Measurements from ENCODE around the gene RAB28.
A peak's percentile ranks its signal among the peaks of the same experiment; 100 is the strongest.
"Not testable (repeated sequence)": the region's sequence is repeated elsewhere in the genome, so short reads cannot be mapped to it uniquely, and the experiment has no call there.

The RAB28 gene

DNA sequence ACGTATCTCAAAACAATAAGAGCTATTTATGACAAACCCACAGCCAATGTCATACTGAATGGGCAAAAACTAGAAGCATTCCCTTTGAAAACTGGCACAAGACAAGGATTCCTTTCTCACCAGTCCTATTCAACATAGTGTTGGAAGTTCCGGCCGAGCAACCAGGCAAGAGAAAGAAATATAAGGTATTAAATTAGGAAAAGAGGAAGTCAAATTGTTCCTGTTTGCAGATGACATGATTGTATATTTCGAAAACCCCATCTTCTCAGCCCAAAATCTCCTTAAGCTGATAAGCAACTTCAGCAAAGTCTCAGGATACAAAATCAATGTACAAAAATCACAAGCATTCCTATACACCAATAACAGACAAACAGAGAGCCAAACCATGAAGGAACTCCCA is 94.2 kb downstream of the RAB28 start:
- H3K9ac ChIP-seq (ENCODE audit: low read length); DNase-seq; H3K4me3 ChIP-seq (ENCODE audit: insufficient read depth in 1 of 2, low read depth in 1 of 2, low read length in 2 of 2); H2BK12ac ChIP-seq (ENCODE audit: low read length in 2 of 2); H3K23ac ChIP-seq (ENCODE audit: low read length in 2 of 2); H3K9me3 ChIP-seq (ENCODE audit: control insufficient read depth, low read length); H4K8ac ChIP-seq (ENCODE audit: low read length); H4K91ac ChIP-seq (ENCODE audit: low read length); H3K36me3 ChIP-seq (ENCODE audit: control insufficient read depth in 1 of 2, insufficient read depth in 2 of 2, low read depth in 1 of 2, low read length in 2 of 2); H3K4me2 ChIP-seq (ENCODE audit: low read length, poor library complexity, severe bottlenecking); H2BK5ac ChIP-seq (ENCODE audit: low read depth, low read length, poor library complexity, severe bottlenecking); H2BK15ac ChIP-seq (ENCODE audit: low read depth, poor library complexity, severe bottlenecking); H3K27me3 ChIP-seq (ENCODE audit: control insufficient read depth in 1 of 2, insufficient read depth in 1 of 2, low read length in 2 of 2); H3K27ac ChIP-seq (ENCODE audit: low read length, poor library complexity, severe bottlenecking); H2BK120ac ChIP-seq (ENCODE audit: low read depth, low read length); H3K4me1 ChIP-seq (ENCODE audit: control insufficient read depth, insufficient read depth, low read depth, low read length); H2AK5ac ChIP-seq (ENCODE audit: low read length, severe bottlenecking); H3K79me1 ChIP-seq (replicated peaks; ENCODE audit: low read length, poor library complexity, severe bottlenecking); H3K14ac ChIP-seq (ENCODE audit: low read length in 2 of 2); H3K4ac ChIP-seq (ENCODE audit: low read depth in 1 of 2, low read length in 2 of 2); H3K18ac ChIP-seq (ENCODE audit: low read depth in 1 of 2, low read length in 2 of 2); H2AFZ ChIP-seq (ENCODE audit: low read depth, low read length): not testable (repeated sequence)
- 96% methylated on average over 2 of the region's 4 CpGs for WGBS

DNA sequence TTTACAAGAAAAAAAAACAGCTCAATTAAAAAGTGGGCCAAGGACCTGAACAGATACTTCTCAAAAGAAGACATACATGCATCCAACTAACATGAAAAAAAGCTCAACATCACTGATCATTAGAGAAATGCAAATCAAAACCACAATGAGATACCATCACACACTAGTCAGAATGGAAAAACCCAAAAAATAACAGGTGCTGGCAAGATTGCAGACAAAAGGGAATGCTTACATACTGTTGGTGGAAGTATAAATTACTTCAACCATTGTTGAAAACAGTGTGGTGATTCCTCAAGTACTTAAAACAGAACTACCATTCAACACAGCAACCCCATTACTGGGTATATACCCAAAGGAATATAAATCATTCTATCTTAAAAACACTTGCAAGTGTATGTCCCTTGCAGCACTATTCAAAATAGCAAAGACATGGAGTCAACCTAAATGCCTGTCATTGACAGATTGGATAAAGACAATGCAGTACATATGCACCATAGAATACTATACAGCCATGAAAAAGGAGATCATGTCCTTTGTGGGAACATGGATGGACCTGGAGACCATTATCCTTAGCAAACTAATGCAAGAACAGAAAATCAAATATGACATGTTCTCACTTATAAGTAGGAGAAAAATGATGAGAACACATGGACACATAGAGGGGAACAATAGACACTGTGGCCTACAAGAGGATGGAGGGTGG is 97.6 kb downstream of the RAB28 start:
- peaks cover 0 to 3% of the 10 kb centered on the region in 2 experiments for H3K36me3 ChIP-seq (ENCODE audit: control insufficient read depth in 1 of 2, insufficient read depth in 2 of 2, low read depth in 1 of 2, low read length in 2 of 2)
- H3K18ac ChIP-seq (ENCODE audit: low read depth in 1 of 2, low read length in 2 of 2), result no peak overlapping the region
- no peak overlapping the region for H3K4me2 ChIP-seq (ENCODE audit: low read length, poor library complexity, severe bottlenecking)
- no peaks in the 10 kb centered on the region for H3K4me1 ChIP-seq (ENCODE audit: control insufficient read depth, insufficient read depth, low read depth, low read length)
- no peak overlapping the region for H3K27ac ChIP-seq (ENCODE audit: low read length, poor library complexity, severe bottlenecking)
- H4K8ac ChIP-seq (ENCODE audit: low read length), result no peak overlapping the region
- no peak overlapping the region for H3K9ac ChIP-seq (ENCODE audit: low read length)
- H3K4ac ChIP-seq (ENCODE audit: low read depth in 1 of 2, low read length in 2 of 2), result no peak overlapping the region
- no peak overlapping the region for H2AK5ac ChIP-seq (ENCODE audit: low read length, severe bottlenecking)
- H2BK120ac ChIP-seq (ENCODE audit: low read depth, low read length), result no peak overlapping the region
- H4K91ac ChIP-seq (ENCODE audit: low read length), result no peak overlapping the region
- no peak overlapping the region for H2BK5ac ChIP-seq (ENCODE audit: low read depth, low read length, poor library complexity, severe bottlenecking)
- no peaks in the 10 kb centered on the region for H3K27me3 ChIP-seq (ENCODE audit: control insufficient read depth in 1 of 2, insufficient read depth in 1 of 2, low read length in 2 of 2)
- H3K79me1 ChIP-seq (replicated peaks; ENCODE audit: low read length, poor library complexity, severe bottlenecking), result peaks cover 10% of the 10 kb centered on the region
- no peak overlapping the region for H3K14ac ChIP-seq (ENCODE audit: low read length in 2 of 2)
- DNase-seq, result no peak
- H3K4me3 ChIP-seq (ENCODE audit: insufficient read depth in 1 of 2, low read depth in 1 of 2, low read length in 2 of 2), result no peak overlapping the region
- H2BK15ac ChIP-seq (ENCODE audit: low read depth, poor library complexity, severe bottlenecking), result no peak overlapping the region
- no peaks in the 10 kb centered on the region for H3K9me3 ChIP-seq (ENCODE audit: control insufficient read depth, low read length)
- H2BK12ac ChIP-seq (ENCODE audit: low read length in 2 of 2), result no peak overlapping the region
- H2AFZ ChIP-seq (ENCODE audit: low read depth, low read length), result no peak overlapping the region
- H3K23ac ChIP-seq (ENCODE audit: low read length in 2 of 2), result no peak overlapping the region

DNA sequence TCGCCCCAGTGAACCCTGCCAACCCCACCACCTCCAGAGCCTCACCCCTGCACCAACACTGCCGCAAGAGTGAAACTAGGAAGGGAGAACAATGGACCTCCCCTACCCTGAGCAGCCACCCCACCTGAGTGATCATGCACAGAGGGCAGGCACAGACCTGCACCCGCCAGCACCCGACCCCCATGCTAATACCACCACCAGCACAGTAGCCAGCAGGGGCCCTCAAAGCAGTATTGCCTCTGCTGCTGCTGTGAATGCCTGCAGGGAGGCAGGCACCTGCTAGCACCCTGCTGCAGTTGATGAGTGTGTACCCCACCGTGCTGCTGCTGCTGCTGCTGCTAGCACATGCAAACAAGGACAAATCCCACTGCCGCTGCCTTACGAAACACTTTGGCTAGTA is 100.1 kb downstream of the RAB28 start:
- H2BK5ac ChIP-seq (ENCODE audit: low read depth, low read length, poor library complexity, severe bottlenecking), result no peak overlapping the region
- no peak for DNase-seq
- no peak overlapping the region for H3K27ac ChIP-seq (ENCODE audit: low read length, poor library complexity, severe bottlenecking)
- H3K14ac ChIP-seq (ENCODE audit: low read length in 2 of 2), result peak overlapping the region in 1 of 2 experiments; percentile 58
- H3K36me3 ChIP-seq (ENCODE audit: control insufficient read depth in 1 of 2, insufficient read depth in 2 of 2, low read depth in 1 of 2, low read length in 2 of 2), result peaks cover 3 to 6% of the 10 kb centered on the region in 2 experiments
- no peak overlapping the region for H2BK15ac ChIP-seq (ENCODE audit: low read depth, poor library complexity, severe bottlenecking)
- no peaks in the 10 kb centered on the region for H3K27me3 ChIP-seq (ENCODE audit: control insufficient read depth in 1 of 2, insufficient read depth in 1 of 2, low read length in 2 of 2)
- no peak overlapping the region for H2AK5ac ChIP-seq (ENCODE audit: low read length, severe bottlenecking)
- H3K9ac ChIP-seq (ENCODE audit: low read length), result no peak overlapping the region
- H3K18ac ChIP-seq (ENCODE audit: low read depth in 1 of 2, low read length in 2 of 2), result no peak overlapping the region
- no peak overlapping the region for H2BK12ac ChIP-seq (ENCODE audit: low read length in 2 of 2)
- H4K91ac ChIP-seq (ENCODE audit: low read length), result no peak overlapping the region
- no peaks in the 10 kb centered on the region for H3K4me1 ChIP-seq (ENCODE audit: control insufficient read depth, insufficient read depth, low read depth, low read length)
- H3K4ac ChIP-seq (ENCODE audit: low read depth in 1 of 2, low read length in 2 of 2), result no peak overlapping the region
- H3K23ac ChIP-seq (ENCODE audit: low read length in 2 of 2), result no peak overlapping the region
- no peak overlapping the region for H2AFZ ChIP-seq (ENCODE audit: low read depth, low read length)
- WGBS, result 97% methylated on average over 7 of the region's 7 CpGs
- no peak overlapping the region for H3K4me3 ChIP-seq (ENCODE audit: insufficient read depth in 1 of 2, low read depth in 1 of 2, low read length in 2 of 2)
- H4K8ac ChIP-seq (ENCODE audit: low read length), result no peak overlapping the region
- peaks cover 10% of the 10 kb centered on the region for H3K79me1 ChIP-seq (replicated peaks; ENCODE audit: low read length, poor library complexity, severe bottlenecking)
- no peaks in the 10 kb centered on the region for H3K9me3 ChIP-seq (ENCODE audit: control insufficient read depth, low read length)
- H2BK120ac ChIP-seq (ENCODE audit: low read depth, low read length), result no peak overlapping the region
- H3K4me2 ChIP-seq (ENCODE audit: low read length, poor library complexity, severe bottlenecking), result no peak overlapping the region

DNA sequence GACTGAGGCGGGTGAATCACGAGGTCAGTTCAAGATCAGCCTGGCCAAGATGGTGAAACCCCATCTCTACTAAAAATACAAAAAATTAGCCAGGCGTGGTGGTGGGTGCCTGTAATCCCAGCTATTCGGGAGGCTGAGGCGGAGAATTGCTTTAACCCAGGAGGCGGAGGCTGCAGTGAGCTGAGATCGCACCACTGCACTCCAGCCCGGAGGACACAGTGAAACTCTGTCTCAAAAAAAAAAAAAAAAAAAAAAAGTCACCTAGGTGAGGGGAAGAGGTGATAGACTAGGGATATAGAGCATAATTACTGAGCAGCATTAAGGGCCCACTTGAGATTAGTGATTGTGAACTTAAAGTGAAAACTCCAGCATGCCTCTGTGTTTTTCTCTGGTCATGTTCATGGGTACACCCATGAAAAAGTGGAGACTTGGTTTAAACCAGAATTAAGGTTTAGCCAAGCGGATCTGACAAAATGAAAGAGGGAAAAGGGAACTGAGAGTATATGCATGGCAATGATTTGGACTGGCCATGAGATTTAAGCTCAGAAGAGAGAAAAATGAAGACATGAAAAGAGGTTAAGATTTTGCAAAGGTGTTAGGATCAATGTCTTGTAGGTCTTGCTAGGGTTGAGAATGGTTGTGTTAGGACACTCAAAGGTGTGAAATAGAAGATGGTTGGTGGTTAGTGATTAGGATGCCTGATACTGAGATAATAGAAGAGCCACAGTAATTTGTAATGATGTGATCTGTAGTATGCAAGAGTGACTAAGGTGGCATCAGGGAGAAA is 105.0 kb downstream of the RAB28 start:
- no peak overlapping the region for H2BK15ac ChIP-seq (ENCODE audit: low read depth, poor library complexity, severe bottlenecking)
- no peak overlapping the region for H4K91ac ChIP-seq (ENCODE audit: low read length)
- H3K18ac ChIP-seq (ENCODE audit: low read depth in 1 of 2, low read length in 2 of 2), result no peak overlapping the region
- H2BK5ac ChIP-seq (ENCODE audit: low read depth, low read length, poor library complexity, severe bottlenecking), result no peak overlapping the region
- no peak overlapping the region for H4K8ac ChIP-seq (ENCODE audit: low read length)
- 98% methylated on average over 9 of the region's 9 CpGs for WGBS
- no peak overlapping the region for H3K14ac ChIP-seq (ENCODE audit: low read length in 2 of 2)
- peaks cover 7% of the 10 kb centered on the region for H3K79me1 ChIP-seq (replicated peaks; ENCODE audit: low read length, poor library complexity, severe bottlenecking)
- H2BK12ac ChIP-seq (ENCODE audit: low read length in 2 of 2), result no peak overlapping the region
- H3K9me3 ChIP-seq (ENCODE audit: control insufficient read depth, low read length), result no peaks in the 10 kb centered on the region
- no peak overlapping the region for H3K23ac ChIP-seq (ENCODE audit: low read length in 2 of 2)
- H3K36me3 ChIP-seq (ENCODE audit: control insufficient read depth in 1 of 2, insufficient read depth in 2 of 2, low read depth in 1 of 2, low read length in 2 of 2), result peaks cover 1 to 16% of the 10 kb centered on the region in 2 experiments
- H3K4me2 ChIP-seq (ENCODE audit: low read length, poor library complexity, severe bottlenecking), result no peak overlapping the region
- DNase-seq, result no peak
- H2BK120ac ChIP-seq (ENCODE audit: low read depth, low read length), result no peak overlapping the region
- H3K9ac ChIP-seq (ENCODE audit: low read length), result no peak overlapping the region
- H3K4me3 ChIP-seq (ENCODE audit: insufficient read depth in 1 of 2, low read depth in 1 of 2, low read length in 2 of 2), result no peak overlapping the region
- no peaks in the 10 kb centered on the region for H3K27me3 ChIP-seq (ENCODE audit: control insufficient read depth in 1 of 2, insufficient read depth in 1 of 2, low read length in 2 of 2)
- H2AK5ac ChIP-seq (ENCODE audit: low read length, severe bottlenecking), result no peak overlapping the region
- H3K4me1 ChIP-seq (ENCODE audit: control insufficient read depth, insufficient read depth, low read depth, low read length), result no peaks in the 10 kb centered on the region
- no peak overlapping the region for H3K27ac ChIP-seq (ENCODE audit: low read length, poor library complexity, severe bottlenecking)
- no peak overlapping the region for H2AFZ ChIP-seq (ENCODE audit: low read depth, low read length)
- no peak overlapping the region for H3K4ac ChIP-seq (ENCODE audit: low read depth in 1 of 2, low read length in 2 of 2)
